HL-60/S4 treated with phorbol 12-myristate 13-acetate at 8.2 ng/mL for 4 days and 3 days (cell line): ENCODE measurements around the gene NLGN2.

ENCODE experiments used
- in situ Hi-C: fragments of 300-500 bp; cut with MboI; formaldehyde crosslinking; loops from 2 replicates; pipeline ENCODE4 v1.15.0; 2022; ENCODE audit warnings: low sequenced_read_pairs

NLGN2 gene

GRCh38 chr17:7407485-7408251, at the start of gene NLGN2:
Gene NLGN2 (plus strand): TSS chr17:7407845. CDS start chr17:7408256, 411 bp downstream.
- in situ Hi-C loops = no loop called here

- in situ Hi-C loops = loop anchor here (25.0 kb wide), 1 partner anchor 175 kb away; the partner anchor contains the start of gene TNFSF12
Observed at GRCh38 chr17:7361906-7362305, 45.7 kb upstream of the NLGN2 start.

- in situ Hi-C loops = loop anchor here (25.0 kb wide), 1 partner anchor 174 kb away; the partner anchor contains the start of gene TNFSF12
Observed at GRCh38 chr17:7363311-7363710, 44.3 kb upstream of the NLGN2 start.

- in situ Hi-C loops = loop anchor here (25.0 kb wide), 1 partner anchor 171 kb away; the partner anchor contains the start of gene TNFSF12
Observed at GRCh38 chr17:7365963-7366362, 41.7 kb upstream of the NLGN2 start.

- in situ Hi-C loops = loop anchor here (25.0 kb wide), 1 partner anchor 170 kb away; the partner anchor contains the start of gene TNFSF12
Observed at GRCh38 chr17:7367083-7367482, 40.6 kb upstream of the NLGN2 start.

GRCh38 chr17:7367918-7368598, 39.6 kb upstream of the NLGN2 start:
- in situ Hi-C loops = loop anchor here (25.0 kb wide), 1 partner anchor 169 kb away; the partner anchor contains the start of gene TNFSF12

GRCh38 chr17:7368599-7368994, 39.0 kb upstream of the NLGN2 start:
- in situ Hi-C loops = loop anchor here (25.0 kb wide), 1 partner anchor 169 kb away; the partner anchor contains the start of gene TNFSF12

- in situ Hi-C loops = loop anchor here (25.0 kb wide), 1 partner anchor 167 kb away; the partner anchor contains the start of gene TNFSF12
Observed at GRCh38 chr17:7369825-7370224, 37.8 kb upstream of the NLGN2 start.

GRCh38 chr17:7370853-7371252, 36.8 kb upstream of the NLGN2 start:
- in situ Hi-C loops = loop anchor here (25.0 kb wide), 1 partner anchor 166 kb away; the partner anchor contains the start of gene TNFSF12

GRCh38 chr17:7374353-7374752, 33.3 kb upstream of the NLGN2 start:
- in situ Hi-C loops = loop anchor here (25.0 kb wide), 1 partner anchor 163 kb away; the partner anchor contains the start of gene TNFSF12

GRCh38 chr17:7379134-7379533, 28.5 kb upstream of the NLGN2 start:
- in situ Hi-C loops = no loop called here

GRCh38 chr17:7380321-7380720, 27.3 kb upstream of the NLGN2 start:
- in situ Hi-C loops = no loop called here

- in situ Hi-C loops = no loop called here
Observed at GRCh38 chr17:7380855-7381683, 26.6 kb upstream of the NLGN2 start, which contains the start of gene TNK1. Gene TNK1 (plus strand): TSS chr17:7381089. CDS start chr17:7382927, 1,838 bp downstream.

- in situ Hi-C loops = no loop called here
Observed at GRCh38 chr17:7382901-7383300, 24.7 kb upstream of the NLGN2 start.

- in situ Hi-C loops = no loop called here
Observed at GRCh38 chr17:7383371-7383741, 24.3 kb upstream of the NLGN2 start.

- in situ Hi-C loops = no loop called here
Observed at GRCh38 chr17:7383742-7384488, 23.7 kb upstream of the NLGN2 start.

GRCh38 chr17:7384489-7385081, 23.1 kb upstream of the NLGN2 start:
- in situ Hi-C loops = no loop called here

GRCh38 chr17:7388856-7389255, 18.8 kb upstream of the NLGN2 start:
- in situ Hi-C loops = no loop called here
